ENCODE measurements around the gene PHOX2A.

PHOX2A gene

DNA sequence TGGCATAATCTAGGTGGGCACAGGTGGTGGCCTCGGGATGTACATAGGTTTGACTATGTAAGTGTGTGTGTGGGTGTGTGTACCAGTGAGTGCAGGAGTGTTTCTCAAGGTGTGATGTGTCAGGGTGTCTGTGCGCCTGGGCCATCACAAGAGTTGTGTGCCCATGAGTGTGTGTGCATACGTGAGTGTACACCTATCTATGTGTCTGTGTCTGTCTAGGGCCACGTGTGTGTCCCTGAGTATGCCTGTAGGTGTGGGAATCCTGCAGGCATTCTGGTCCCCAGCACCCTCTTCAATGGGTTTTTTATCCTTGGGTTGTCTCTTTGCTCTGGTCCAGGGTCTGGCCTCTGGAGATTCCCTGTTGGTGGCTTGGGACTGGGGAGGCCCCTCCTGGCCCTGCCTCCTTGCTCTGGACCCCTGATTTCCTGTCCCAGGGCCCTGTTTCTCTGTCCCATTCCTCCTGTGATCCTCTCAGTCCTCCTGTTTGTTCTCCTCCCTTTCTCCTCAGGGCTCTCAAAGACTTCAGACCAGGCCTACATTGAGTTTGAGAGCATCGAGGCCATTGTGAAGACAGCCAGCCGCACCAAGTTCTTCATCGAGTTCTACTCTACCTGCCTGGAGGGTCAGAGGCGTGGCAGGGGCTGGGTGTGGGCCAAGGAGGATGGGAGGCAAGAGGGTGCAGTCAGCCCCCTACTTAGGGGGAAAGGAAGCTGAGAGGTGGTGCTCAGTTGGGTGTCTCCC is 10.0 kb downstream of the PHOX2A start:
- DNase-seq (ENCODE audit: low spot score): no peak

DNA sequence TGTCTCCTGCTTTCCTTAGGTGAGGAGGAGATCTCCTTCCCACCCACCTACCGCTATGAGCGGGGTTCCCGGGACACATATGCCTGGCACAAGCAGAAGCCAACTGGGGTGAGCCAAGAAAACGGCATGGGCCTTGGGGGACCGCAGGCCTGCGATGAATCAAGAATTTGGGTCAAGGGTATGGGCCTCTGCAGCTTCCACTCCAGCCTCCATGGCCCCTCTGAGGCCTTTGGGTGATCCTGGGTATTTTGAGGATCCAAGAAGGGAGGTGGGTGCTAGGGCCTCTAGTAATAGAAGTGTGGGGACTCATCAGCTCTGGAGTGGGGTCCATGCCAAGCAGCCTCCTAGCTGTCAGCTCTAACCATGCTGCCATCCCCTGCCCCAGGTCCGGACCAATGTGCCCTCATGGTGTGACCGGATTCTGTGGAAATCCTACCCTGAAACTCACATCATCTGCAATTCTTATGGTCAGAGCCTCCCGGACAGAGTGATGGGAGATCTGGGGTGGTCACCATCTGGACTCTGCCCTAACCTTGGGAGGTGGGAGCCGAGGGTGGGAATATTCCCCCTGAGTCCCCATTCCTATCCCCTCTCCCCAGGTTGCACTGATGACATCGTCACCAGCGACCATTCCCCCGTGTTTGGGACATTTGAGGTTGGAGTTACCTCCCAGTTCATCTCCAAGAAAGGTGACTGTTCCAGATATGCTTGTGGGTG is 10.8 kb downstream of the PHOX2A start:
- DNase-seq (ENCODE audit: low spot score): no peak

DNA sequence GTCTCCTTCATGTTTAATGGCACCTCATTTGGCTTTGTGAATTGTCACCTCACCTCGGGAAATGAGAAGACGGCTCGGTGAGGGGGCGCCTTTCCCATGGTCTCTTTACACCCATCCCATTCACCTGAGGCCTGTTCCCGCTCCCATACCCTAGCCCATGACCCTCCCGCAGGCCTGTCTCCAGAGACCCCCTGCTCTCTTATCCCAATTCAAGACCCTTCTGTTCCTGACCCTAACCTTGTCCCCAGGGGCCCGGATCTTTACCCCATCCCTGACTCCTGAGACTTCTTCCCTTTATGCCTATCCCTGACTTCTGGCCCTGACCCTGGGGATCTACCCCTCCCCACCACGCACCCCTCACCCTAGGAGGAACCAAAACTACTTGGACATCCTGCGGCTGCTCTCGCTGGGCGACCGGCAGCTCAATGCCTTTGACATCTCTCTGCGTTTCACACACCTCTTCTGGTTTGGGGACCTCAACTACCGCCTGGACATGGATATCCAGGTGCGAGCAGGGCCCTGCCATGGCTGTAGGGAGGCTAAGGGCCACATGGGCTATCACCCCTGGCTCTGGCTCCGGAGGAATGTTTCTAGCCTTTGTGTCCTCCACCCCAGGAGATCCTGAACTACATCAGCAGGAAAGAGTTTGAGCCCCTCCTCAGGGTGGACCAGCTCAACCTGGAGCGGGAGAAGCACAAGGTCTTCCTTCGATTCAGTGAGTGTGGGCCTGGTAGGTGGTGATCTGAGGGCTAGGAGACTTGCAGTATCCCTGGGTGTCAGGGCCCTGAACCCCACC is 11.5 kb downstream of the PHOX2A start:
- DNase-seq (ENCODE audit: low spot score): no peak

DNA sequence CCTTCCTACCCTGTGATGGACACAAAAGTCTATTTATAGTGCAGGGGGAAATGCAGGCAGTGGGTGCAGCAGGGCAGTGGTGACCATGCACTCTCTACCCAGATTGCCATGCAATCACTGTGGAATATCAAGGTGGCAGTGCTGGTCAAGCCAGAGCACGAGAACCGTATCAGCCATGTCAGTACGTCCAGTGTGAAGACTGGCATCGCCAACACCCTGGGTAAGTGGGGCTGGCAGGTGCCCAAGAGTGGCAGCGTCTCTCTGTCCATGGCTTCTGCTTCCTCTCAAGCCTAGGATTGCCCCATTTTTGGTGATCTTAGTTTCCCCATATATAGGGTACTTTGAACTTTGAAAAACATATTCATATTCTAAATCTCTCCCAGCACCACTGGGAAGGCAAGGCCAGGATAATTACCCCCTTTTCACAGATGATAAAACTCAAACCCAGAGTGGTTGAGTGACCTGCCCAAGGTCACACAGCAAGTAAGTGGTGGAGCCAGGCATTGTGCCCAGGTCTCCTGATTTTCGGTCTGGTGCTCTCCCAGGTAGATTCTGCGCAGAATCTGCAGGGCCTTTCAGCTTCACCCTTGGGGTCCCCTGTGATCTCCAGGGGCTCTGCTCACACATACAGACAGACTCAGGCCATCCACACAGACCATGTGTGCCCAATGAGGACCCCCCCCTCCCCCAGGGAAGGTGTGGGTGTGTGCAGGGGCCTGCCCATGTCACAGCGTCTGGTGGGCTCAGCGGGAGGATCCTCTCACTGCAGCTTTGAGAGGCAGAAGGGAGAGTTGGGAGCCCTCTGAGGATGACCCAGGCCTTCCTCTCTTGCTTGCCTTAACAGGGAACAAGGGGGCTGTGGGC is 12.3 kb downstream of the PHOX2A start:
- no peak for DNase-seq (ENCODE audit: low spot score)

DNA sequence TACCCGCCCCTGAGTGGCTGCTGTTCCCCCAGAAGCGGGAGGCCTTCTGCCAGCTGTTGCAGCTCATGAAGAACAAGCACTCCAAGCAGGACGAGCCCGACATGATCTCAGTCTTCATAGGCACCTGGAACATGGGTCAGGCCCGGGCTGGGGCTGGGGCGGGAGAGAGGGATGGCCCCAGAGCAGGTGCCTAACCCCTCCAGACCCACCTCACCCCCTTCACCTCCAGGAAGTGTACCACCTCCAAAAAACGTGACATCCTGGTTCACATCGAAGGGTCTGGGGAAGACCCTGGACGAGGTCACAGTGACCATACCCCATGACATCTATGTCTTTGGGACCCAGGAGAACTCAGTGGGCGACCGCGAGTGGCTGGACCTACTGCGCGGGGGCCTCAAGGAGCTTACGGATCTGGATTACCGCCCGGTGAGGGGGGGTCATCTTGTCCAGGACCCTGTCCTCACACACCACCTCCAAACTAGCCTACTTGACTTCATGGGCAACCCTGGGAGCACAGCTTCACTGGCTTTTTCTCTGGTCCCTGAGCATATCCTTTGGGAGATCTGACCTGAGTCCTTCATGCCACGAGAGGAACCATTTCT is 13.1 kb downstream of the PHOX2A start:
- no peak for DNase-seq (ENCODE audit: low spot score)

DNA sequence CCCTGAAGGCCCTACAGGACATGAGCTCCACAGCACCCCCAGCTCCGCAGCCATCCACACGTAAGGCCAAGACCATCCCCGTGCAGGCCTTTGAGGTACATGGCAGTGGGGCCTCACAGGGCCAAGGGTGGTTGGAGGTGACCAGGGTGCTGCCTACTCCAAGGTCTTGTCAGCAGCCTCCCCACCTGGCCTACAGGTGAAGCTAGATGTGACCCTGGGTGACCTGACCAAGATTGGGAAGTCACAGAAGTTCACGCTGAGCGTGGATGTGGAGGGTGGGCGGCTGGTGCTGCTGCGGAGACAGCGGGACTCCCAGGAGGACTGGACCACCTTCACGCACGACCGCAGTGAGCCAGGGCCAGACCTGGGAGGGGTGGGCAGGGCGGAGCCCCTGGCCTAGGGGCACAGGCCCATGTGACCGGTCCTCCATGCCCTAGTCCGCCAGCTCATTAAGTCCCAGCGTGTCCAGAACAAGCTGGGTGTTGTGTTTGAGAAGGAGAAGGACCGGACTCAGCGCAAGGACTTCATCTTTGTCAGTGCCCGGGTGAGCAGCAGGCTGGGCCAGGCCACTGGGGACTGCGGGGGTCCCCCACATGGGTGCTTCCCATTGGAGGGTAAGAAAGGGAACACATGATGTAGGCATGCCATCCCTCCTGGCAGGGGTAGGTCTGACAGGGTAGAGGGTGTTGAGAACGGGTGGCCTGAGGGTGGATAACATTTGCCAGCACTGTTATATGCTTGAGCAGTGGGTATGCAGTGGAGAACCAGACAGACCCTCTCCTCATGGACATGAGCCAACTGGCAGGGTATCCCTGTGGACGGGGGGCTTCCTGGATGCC is 13.8 kb downstream of the PHOX2A start:
- no peak for DNase-seq (ENCODE audit: low spot score)

DNA sequence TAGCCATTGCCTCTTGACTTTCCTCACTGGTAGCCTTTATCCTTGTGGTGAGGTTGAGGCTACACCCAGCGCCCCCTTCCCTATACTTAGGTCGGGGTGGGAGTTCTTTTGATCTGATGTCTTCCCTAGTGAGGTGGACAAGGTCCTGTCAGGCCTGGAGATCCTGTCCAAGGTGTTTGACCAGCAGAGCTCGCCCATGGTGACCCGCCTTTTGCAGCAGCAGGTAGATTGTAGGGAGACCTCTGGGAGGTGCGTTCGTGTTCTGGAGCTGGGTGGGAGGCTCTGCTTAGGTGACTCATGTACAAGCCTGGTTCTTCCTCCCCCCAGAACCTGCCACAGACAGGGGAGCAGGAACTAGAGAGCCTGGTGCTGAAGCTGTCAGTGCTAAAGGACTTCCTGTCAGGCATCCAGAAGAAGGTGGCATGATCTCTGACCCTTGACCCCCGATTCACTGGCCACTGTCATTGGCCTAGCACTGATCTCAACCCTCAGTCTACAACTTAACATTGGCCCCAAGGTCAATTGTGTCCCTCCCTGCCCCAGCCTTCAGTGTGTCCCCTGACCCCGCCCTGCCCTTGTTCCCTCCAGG is 14.5 kb downstream of the PHOX2A start:
- no peak for DNase-seq (ENCODE audit: low spot score)

DNA sequence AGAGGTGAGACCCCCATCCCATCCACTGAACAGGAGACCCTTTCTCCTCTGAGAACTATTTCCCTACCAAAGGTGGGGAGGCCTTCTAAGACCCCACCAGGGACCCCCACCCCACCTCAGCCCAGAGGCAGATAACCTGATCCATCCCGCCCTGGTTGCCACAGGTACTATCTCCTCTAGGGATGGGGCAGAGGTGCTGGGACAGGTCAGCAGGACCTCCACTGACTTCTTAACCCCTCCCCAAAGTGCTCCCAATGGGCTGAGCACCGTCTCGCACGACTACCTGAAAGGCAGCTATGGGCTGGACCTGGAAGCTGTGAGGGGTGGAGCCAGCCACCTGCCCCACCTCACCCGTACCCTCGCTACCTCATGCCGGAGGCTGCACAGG is 15.1 kb downstream of the PHOX2A start:
- DNase-seq (ENCODE audit: low spot score): no peak

DNA sequence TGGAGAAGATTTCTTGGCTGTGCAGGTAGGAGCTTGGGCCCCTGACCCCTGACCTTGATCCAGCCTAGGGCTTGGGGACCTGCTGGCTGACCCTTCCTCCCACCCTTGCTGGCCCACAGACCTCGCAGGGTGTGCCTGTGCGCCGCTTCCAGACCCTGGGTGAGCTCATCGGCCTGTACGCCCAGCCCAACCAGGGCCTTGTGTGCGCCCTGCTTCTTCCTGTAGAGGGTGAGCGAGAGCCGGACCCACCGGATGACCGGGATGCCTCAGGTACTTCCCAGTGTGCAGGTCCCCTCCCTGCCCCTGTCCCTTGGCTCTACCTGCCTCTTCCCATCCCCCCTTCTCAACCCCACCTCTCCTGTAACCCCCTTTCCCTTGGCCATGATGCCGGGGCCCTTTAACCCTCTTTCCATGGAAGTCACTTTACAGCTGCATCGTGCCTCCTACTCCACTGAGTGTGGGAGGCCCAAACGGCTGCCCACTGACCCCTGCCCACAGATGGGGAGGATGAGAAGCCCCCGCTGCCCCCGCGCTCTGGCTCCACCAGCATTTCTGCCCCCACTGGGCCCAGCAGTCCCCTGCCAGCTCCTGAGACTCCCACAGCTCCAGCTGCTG is 15.6 kb downstream of the PHOX2A start:
- DNase-seq (ENCODE audit: low spot score): no peak

DNA sequence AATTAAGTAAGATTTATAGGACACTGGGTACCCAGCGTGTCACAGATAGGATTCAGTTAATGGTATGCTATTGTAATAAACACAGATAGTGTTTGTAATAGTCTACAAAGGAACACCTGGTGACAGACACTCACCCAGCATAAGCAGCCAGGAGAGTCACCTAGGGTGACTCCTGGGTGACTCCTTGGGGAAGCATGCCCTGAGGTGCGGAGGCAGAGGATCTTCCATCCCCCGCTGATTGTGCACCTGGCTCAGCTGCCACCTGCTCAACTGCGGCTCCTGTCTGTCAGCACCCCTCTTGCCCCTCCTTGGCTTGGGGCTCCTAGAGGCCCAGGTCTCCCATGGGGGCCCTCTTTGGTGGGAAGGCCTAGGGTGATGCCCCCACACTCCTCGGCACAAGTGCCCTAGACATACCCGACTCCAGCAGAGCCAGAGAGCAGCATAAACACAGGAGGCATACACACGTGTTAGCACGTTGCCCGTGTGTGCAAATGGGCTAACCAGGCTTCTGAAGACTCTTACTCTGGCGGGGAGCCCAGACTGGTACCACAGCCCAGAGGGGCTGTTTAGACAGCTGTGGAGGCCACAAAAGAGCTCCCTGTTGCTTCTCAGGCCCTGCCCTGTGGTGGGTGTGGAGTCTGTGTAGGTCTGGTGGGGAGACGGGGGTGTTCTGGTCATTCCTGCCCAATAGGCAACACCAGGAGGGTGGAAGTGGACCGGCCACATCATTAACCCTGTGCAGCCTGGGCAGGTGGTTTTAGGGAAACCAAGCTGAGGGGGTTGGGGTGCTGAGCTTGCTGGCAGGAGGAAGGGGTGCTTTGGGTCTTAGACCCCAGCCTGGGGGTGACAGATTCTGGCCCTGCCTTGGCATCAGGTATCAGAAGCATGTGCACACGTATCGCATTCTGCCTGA is 16.4 kb downstream of the PHOX2A start:
- DNase-seq (ENCODE audit: low spot score): no peak

DNA sequence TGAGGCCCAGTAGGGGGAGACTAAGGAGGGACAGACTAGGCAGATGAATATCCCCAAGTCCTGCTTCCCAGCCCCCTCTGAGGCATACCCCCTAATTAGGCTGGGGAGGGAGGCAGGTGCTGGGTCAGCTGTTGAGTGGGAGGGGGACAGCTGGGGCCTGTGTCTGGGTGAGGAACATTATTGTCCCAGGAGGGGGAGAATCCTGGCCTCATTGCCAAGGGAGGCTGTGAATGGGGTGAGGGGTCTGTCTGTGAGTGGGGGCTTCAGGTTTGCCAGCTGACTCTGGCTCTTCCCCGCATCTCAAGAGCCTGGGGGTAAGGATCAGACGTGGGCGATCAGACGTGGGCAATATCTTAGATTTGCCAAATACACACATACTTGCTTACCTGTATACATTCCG is 17.3 kb downstream of the PHOX2A start:
- no peak for DNase-seq (ENCODE audit: low spot score)

DNA sequence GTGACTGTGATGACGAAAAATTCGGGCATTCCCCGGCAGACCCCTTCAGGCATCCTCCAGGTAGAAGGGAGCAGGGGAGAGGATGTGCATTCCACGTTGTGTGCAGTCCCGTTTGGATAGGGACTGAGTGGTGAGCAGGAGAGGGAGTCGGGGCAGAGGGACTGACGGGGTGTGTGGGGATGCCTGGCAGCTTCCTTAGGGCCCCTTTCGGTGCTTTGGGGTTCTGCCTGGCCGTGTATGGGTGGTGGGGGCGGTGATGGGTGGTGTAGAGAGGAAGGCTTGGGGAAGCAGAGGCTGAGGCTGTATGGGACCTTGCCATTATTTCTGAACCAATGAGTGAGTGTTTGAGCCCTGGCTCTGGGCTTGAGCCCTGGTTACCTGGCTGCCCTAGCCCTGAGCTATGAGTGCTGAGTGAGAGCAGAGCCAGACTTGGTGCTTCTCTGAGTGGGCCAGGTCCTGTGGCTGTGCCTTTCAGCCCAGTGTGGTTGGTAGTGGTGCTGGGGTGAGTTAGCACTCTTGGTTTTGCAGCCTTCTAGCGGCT is 18.5 kb downstream of the PHOX2A start:
- DNase-seq (ENCODE audit: low spot score): no peak

DNA sequence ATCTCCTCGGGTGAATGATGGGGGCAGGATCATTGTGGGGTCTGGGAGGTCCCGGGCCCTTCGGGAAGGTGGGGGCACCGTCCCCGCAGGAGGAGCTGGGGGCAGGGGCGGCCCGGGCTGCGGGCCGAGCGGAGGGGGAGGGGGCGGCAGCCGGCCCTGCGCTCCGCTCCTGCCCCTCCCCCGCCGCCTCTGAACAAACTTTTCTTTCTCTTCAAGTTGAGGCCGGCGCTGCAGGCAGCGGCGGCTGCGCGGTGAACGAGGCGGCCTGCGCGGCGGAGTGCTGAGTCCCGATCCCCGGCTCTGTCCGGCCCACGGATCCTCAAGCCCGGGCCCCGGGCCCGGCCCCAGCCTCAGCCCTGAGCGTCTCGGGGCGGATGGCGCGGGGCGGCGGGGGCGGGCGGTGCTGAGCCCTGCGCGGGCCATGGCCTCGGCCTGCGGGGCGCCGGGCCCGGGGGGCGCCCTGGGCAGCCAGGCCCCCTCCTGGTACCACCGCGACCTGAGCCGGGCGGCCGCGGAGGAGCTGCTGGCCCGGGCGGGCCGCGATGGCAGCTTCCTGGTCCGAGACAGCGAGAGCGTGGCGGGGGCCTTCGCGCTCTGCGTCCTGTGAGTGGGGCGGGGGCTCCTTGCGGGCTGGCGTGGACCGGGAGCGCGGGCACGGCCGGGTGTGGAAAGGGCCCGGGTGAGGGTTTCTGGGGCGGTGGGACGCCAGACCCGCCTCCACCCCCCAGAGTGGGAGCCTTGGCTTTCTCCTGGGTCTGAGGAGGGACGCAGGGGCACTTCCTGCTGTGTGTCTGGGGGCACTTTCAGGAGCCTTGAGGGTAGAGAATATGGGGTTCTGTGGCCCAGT is 19.2 kb downstream of the PHOX2A start, which contains the start of gene INPPL1:
INPPL1 (plus strand) TSS at position 204 of the 847 bp plus-strand sequence; CDS start at position 422, 218 bp downstream.
- peak; percentile 52 for DNase-seq (ENCODE audit: low spot score)

DNA sequence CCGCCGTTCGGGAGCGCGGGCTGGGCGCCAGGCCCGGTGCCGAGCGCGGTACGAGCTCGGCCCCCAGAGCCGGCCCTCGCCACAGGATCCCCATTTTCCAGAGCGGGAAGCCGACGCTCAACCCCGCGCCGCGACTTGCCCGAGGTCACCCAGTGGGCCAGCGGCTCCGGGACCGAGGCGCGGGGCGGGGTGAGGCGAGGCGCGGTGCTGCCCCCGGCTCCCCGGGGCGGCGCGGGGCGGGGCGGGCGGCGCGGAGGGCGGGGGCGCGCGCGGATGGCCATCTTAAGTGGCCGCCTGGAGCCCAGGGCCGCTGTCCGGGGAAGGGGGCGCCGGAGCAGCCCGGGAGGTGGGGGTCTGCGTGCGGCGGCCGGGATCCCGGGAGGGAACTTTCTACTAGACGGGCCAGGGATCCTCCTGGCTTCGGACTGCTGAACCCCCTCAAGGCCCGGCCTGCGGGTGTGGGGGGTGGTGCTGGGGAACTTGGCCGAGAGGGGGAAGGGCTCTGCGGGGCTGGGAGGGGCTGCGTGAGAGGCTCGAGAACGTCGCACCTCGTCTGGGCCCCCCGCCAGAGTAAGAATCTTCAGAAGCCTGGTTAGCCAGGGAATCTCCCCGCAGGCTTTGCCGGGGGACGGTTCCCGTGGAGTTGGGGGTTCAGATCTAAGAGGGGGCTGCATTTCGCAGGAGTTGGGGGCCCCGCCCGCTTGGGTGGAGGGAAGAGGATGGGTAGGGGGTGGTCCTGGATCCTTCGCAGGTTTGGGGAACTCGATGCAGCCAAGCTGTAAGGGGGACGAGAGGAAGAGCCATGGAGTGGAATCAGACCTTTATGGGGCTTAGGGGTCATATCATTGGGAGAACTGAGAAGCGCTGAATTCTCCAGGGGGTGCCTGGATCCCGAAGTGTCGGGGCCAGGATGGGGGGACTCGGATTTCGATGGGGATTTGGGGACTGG is 20.1 kb downstream of the PHOX2A start:
- peak; percentile 32 for DNase-seq (ENCODE audit: low spot score)

DNA sequence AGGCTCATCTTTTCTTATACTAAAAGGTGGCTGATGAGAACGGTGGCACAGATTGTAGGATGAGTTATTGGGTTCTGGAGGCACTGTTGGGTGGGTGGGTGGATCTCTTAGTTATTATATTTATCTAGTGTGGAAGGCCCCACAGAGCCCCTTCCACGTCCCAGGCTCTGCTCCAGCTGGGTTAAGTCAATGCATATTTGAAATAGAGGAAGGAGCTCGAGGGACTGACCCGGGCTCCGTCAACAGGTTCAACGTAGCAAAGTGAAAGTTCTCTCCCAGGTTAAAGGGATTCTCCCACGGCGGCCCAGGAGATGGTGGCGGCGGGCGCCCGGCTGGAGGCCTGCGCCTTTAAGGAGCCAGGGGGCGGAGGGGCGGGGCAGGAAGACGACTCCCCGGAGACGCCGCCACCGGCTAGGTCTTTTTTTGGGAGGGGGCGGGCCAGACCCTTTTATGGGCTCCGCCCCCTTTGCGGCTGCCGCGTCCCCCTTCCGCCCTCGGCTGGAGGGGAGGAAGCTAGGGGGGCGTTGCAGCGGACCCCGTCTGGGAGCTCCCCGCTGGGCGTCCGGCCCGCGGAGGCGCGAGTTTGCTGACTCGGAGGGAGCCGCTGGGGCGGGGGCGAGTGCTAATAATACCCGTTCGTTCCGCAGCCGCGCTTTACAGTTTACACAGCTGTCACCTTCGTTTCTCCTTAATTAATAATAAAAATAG is 20.9 kb downstream of the PHOX2A start:
- peak; percentile 88 for DNase-seq (ENCODE audit: low spot score)
